B cell (primary cell): ENCODE data around the gene AP3D1. TPM values are rescaled to one million over a fixed set of nuclear protein-coding genes. Genes with fewer than 3 reads are reported as not detected.

Source experiments
- ATAC-seq: fragments of 200-7000 bp; cut with Tn5 transposase; one replicate; pipeline ENCODE4 v1.10.0; 2021; ENCODE audit warnings: low read depth, mild to moderate bottlenecking, moderate number of reproducible peaks, moderate library complexity
- CTCF ChIA-PET: fragments of 350-600 bp; sonication (Branson Sonifier 250); formaldehyde crosslinking; loops from one replicate; lab custom pipeline; 2021; ENCODE audit warnings: antibody characterized with exemption, inconsistent platforms; lab: Charles Lee
- POLR2A ChIA-PET: fragments of 350-600 bp; sonication (Branson Sonifier 250); formaldehyde crosslinking; loops from one replicate; lab custom pipeline; 2021; ENCODE audit warnings: antibody characterized with exemption; lab: Charles Lee
- DNase-seq: peaks from one replicate; pipeline ENCODE4 v3.0.0; 2013
- H2AFZ ChIP-seq: 2 replicates; pipeline ENCODE4 v1.6.1; 2012; ENCODE audit warnings: mild to moderate bottlenecking, low read depth, low read length; ENCODE audit not compliant: insufficient read depth, poor library complexity, severe bottlenecking
- H3K27ac ChIP-seq, 2 donors: 1 replicate in 1 of 2; 2 replicates in 1 of 2; pipeline ENCODE4 v1.5.1; 2012 to 2013; ENCODE audit warnings: low read length in 2 of 2, mild to moderate bottlenecking in 2 of 2, moderate library complexity in 1 of 2
- H3K27me3 ChIP-seq, 4 experiments: fragments of 200-600 bp in 1 of 4; sonication (generic) in 1 of 4; replicated peaks in 1 of 4; 1 replicate in 2 of 4; 2 replicates in 2 of 4; pipeline versions ENCODE4 v1.6.1 to v1.7.0; 2013 to 2016; ENCODE audit warnings: low read length in 3 of 4, mild to moderate bottlenecking in 2 of 4, mixed read lengths in 1 of 4, moderate library complexity in 1 of 4; ENCODE audit not compliant: insufficient read depth in 4 of 4, control insufficient read depth in 3 of 4; ENCODE audit errors: control extremely low read depth in 1 of 4
- H3K36me3 ChIP-seq, 2 experiments: replicated peaks in 1 of 2; 1 replicate in 1 of 2; 2 replicates in 1 of 2; pipeline versions ENCODE4 v1.6.1 to v1.7.1; 2013; ENCODE audit warnings: low read length in 1 of 2; ENCODE audit not compliant: insufficient read depth in 2 of 2, control insufficient read depth in 1 of 2; ENCODE audit errors: control extremely low read depth in 1 of 2, extremely low read depth in 1 of 2
- H3K4me1 ChIP-seq, 2 donors: fragments of 200-600 bp in 1 of 2; sonication (generic) in 1 of 2; 1 replicate in 1 of 2; 2 replicates in 1 of 2; pipeline versions ENCODE4 v1.5.1 to v1.6.1; 2013 to 2017; ENCODE audit warnings: low read length in 2 of 2; ENCODE audit not compliant: control insufficient read depth in 2 of 2, insufficient read depth in 2 of 2
- H3K4me2 ChIP-seq: replicated peaks from 2 replicates; pipeline ENCODE3; 2012; ENCODE audit warnings: mild to moderate bottlenecking, low read depth, low read length; ENCODE audit not compliant: poor library complexity, severe bottlenecking
- H3K4me3 ChIP-seq, 5 experiments: fragments of 200-600 bp in 1 of 5; sonication (generic) in 1 of 5; 1 replicate in 3 of 5; 2 replicates in 2 of 5; pipeline versions ENCODE4 v1.5.1 to v1.7.0; 2011 to 2016; ENCODE audit warnings: low read length in 4 of 5, mild to moderate bottlenecking in 4 of 5, low read depth in 2 of 5, control low read depth in 1 of 5, moderate library complexity in 1 of 5; ENCODE audit not compliant: insufficient read depth in 1 of 5; ENCODE audit errors: control extremely low read depth in 1 of 5, extremely low read depth in 1 of 5
- H3K79me2 ChIP-seq: fragments of 200-600 bp; sonication (generic); one replicate; pipeline ENCODE4 v1.6.0; 2016; ENCODE audit warnings: low read length; ENCODE audit not compliant: control insufficient read depth, insufficient read depth
- H3K9ac ChIP-seq: fragments of 200-600 bp; sonication (generic); 2 replicates; pipeline ENCODE4 v1.6.1; 2017; ENCODE audit warnings: mild to moderate bottlenecking, low read length, moderate library complexity
- H3K9me3 ChIP-seq, 3 donors: one replicate each; pipeline versions ENCODE4 v1.6.1 to v1.7.1; 2013; ENCODE audit warnings: low read length in 2 of 3; ENCODE audit not compliant: control insufficient read depth in 2 of 3, insufficient read depth in 1 of 3; ENCODE audit errors: control extremely low read depth in 1 of 3
- H4K20me1 ChIP-seq: 2 replicates; pipeline ENCODE4 v1.6.0; 2012; ENCODE audit warnings: mild to moderate bottlenecking, low read length; ENCODE audit not compliant: insufficient read depth, control insufficient read depth, poor library complexity, severe bottlenecking
- H3K27ac Mint-ChIP-seq: one replicate; pipeline ENCODE4 v1.8.0; 2021; ENCODE audit warnings: mixed read lengths
- H3K27me3 Mint-ChIP-seq: one replicate; pipeline ENCODE4 v1.8.0; 2021; ENCODE audit warnings: mixed read lengths
- H3K4me1 Mint-ChIP-seq: one replicate; pipeline ENCODE4 v1.8.0; 2021; ENCODE audit warnings: mixed read lengths
- H3K4me3 Mint-ChIP-seq: one replicate; pipeline ENCODE4 v1.8.0; 2021; ENCODE audit warnings: mixed read lengths
- H3K9me3 Mint-ChIP-seq: one replicate; pipeline ENCODE4 v1.8.0; 2022; ENCODE audit warnings: mixed read lengths; ENCODE audit not compliant: insufficient read depth
- EZH2 ChIP-seq: IDR thresholded peaks from 2 replicates; pipeline ENCODE4 v1.6.1; 2012; ENCODE audit warnings: borderline replicate concordance, low read depth, mild to moderate bottlenecking, moderate library complexity, low read length; ENCODE audit not compliant: insufficient read depth, poor library complexity, severe bottlenecking
- WGBS: methylation state at CpG from one replicate; pipeline ENCODE4 v1.1.5; 2013; ENCODE audit warnings: missing lambda C conversion rate; ENCODE audit not compliant: insufficient coverage; 5-methylcytosine and 5-hydroxymethylcytosine counted together
- intact Hi-C: fragments of 100-400 bp; cut with micrococcal nuclease; formaldehyde crosslinking; loops from one replicate; pipeline ENCODE4 v1.10.0; 2022
- polyA plus RNA-seq: library from polyadenylated mRNA; depleted of rRNA; stranded (reverse); fragments of >200 nt; gene quantifications from 2 replicates; pipeline ENCODE4 v1.2.3, GENCODE V29; 2012
- total RNA-seq, 2 donors: library from RNA; stranded (reverse); fragments of 120-200 nt in 1 of 2; gene quantifications; 1 replicate in 1 of 2; 2 replicates in 1 of 2; pipeline versions ENCODE4 v1.2.3 to v1.2.4, GENCODE V29; 2013 to 2022
- TF ChIP-seq, protein P1 (sequence below): fragments of 200-600 bp; IDR thresholded peaks from one replicate; pipeline ENCODE4 v1.8.0; 2022; ENCODE audit warnings: antibody characterized with exemption, mild to moderate bottlenecking

The AP3D1 gene
- total and polyA plus RNA-seq, 2 donors (not counting 1 experiment from before 2014, with no cell fraction given), result 96.4 to 114 TPM

DNA sequence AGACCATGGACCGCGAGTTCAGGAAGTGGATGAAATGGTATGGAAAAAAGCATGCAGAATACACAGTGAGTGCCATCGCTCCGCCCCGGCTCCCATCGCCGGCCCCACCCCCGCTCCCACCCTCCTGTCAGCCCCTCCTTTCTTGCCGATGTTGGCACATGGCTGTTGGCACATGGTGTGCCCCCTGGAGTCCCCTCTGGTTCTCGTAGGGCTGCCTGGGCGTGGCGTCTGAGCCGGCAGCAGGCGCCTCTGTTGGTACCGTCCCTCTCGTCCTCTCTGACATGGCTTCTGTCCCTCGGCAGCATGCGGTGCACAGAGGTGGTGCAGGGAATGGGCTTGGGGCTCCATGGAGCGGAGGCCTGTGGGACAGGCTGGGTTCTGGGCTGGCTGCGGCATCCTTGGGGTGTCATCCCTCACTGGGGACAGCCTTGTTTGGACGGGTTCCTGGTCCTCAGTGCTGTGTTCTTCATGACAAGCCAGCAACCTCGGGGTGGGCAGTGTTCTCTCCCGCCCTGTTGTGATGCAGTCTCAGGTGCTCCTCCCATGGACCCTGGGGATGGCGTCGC is 43.2 kb upstream of the AP3D1 start:
- ChIA-PET CTCF (no interaction called here), POLR2A (no interaction called here)
- intact Hi-C loops, result no loop called here
- no peak for TF ChIP-seq EZH2
- TF ChIP-seq, protein P1, sequence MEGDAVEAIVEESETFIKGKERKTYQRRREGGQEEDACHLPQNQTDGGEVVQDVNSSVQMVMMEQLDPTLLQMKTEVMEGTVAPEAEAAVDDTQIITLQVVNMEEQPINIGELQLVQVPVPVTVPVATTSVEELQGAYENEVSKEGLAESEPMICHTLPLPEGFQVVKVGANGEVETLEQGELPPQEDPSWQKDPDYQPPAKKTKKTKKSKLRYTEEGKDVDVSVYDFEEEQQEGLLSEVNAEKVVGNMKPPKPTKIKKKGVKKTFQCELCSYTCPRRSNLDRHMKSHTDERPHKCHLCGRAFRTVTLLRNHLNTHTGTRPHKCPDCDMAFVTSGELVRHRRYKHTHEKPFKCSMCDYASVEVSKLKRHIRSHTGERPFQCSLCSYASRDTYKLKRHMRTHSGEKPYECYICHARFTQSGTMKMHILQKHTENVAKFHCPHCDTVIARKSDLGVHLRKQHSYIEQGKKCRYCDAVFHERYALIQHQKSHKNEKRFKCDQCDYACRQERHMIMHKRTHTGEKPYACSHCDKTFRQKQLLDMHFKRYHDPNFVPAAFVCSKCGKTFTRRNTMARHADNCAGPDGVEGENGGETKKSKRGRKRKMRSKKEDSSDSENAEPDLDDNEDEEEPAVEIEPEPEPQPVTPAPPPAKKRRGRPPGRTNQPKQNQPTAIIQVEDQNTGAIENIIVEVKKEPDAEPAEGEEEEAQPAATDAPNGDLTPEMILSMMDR, result no peak
- no peaks in the 10 kb centered on the region for H3K4me1 ChIP-seq
- H3K27ac ChIP-seq, result no peak overlapping the region
- 96% methylated on average over 23 of the region's 25 CpGs for WGBS
- DNase-seq (no peak), ATAC-seq (no peak)
- no peaks in the 10 kb centered on the region for H3K27me3 ChIP-seq
- Mint-ChIP-seq H3K4me3 (no peak overlapping the region), H3K27me3 (no peaks in the 10 kb centered on the region), H3K4me1 (peaks cover 3% of the 10 kb centered on the region), H3K27ac (no peak overlapping the region), H3K9me3 (no peaks in the 10 kb centered on the region)
- no peak overlapping the region for H3K4me2 ChIP-seq
- H3K36me3 ChIP-seq, result peaks cover 0 to 63% of the 10 kb centered on the region in 2 experiments
- H4K20me1 ChIP-seq, result peaks cover 90% of the 10 kb centered on the region
- H3K9me3 ChIP-seq, result no peaks in the 10 kb centered on the region
- H3K9ac ChIP-seq, result no peak overlapping the region
- peaks cover 98% of the 10 kb centered on the region for H3K79me2 ChIP-seq
- no peak overlapping the region for H2AFZ ChIP-seq
- H3K4me3 ChIP-seq, result no peak overlapping the region

GRCh38 chr19:2193807-2194206 is 42.4 kb upstream of the AP3D1 start:
- no peak for DNase-seq

More at GRCh38 chr19:2193807-2194206, 42.4 kb upstream of the AP3D1 start:
- H3K27ac ChIP-seq, result no peak overlapping the region
- H3K9me3 ChIP-seq, result no peaks in the 10 kb centered on the region
- peaks cover 2 to 4% of the 10 kb centered on the region in 2 donors for H3K4me1 ChIP-seq
- H3K9ac ChIP-seq, result no peak overlapping the region
- intact Hi-C loops, result no loop called here
- ChIA-PET POLR2A (no interaction called here), CTCF (no interaction called here)
- no peak overlapping the region for H2AFZ ChIP-seq
- Mint-ChIP-seq H3K27ac (no peak overlapping the region), H3K9me3 (no peaks in the 10 kb centered on the region), H3K4me1 (peaks cover 3% of the 10 kb centered on the region), H3K4me3 (no peak overlapping the region), H3K27me3 (no peaks in the 10 kb centered on the region)
- peaks cover 0 to 70% of the 10 kb centered on the region in 2 experiments for H3K36me3 ChIP-seq
- H3K27me3 ChIP-seq, result no peaks in the 10 kb centered on the region
- WGBS, result over 99% methylated on average over 18 of the region's 18 CpGs
- ATAC-seq, result no peak
- no peak for TF ChIP-seq EZH2
- TF ChIP-seq, protein P1, result no peak
- no peak overlapping the region for H3K4me2 ChIP-seq
- peaks cover 98% of the 10 kb centered on the region for H3K79me2 ChIP-seq
- peaks cover 90% of the 10 kb centered on the region for H4K20me1 ChIP-seq
- H3K4me3 ChIP-seq, result no peak overlapping the region
